GM10847 (cell line): ENCODE measurements around the gene NDUFS6.

Source experiments
- POLR2A ChIP-seq: IDR thresholded peaks from 2 replicates; pipeline ENCODE4 v1.6.1; 2011; ENCODE audit not compliant: insufficient read length; ENCODE audit errors: extremely low read depth

The NDUFS6 gene

GRCh38 chr5:1807451-1808185, 6.4 kb downstream of the NDUFS6 start:
- TF ChIP-seq POLR2A: no peak

- no peak for TF ChIP-seq POLR2A
These were observed 7.2 kb downstream of the NDUFS6 start for GRCh38 chr5:1808439-1808838.

DNA sequence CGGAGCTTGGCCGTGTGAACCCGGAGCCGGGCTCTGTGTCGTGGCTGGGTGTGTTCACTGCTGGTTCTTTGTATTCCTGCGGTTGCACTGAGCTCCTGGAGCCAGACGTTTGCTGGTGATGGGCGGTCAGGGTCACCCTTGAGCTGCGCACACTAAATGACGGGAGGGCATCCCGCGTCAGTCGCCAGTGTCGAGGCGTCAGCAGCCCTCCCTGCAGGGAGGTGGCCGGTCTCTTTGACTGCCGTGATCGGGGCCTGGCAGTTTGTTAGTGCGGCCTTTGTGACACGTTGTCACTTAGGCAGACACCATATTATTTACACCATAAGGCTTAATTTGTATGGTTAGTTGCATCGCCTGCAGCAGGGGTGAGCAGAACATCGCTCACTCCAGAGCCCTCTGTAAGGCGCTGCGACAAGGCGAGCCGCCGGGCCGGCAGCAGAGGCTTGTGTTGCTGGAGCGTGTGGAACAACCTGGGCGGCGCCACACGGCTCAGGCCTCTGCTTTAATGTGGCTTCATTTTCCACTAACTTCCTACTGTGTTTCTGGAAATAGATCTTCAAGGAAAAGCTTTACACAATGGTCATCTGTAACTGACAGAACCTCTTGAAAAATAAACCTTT, 8.3 kb downstream of the NDUFS6 start:
- TF ChIP-seq POLR2A: no peak

DNA sequence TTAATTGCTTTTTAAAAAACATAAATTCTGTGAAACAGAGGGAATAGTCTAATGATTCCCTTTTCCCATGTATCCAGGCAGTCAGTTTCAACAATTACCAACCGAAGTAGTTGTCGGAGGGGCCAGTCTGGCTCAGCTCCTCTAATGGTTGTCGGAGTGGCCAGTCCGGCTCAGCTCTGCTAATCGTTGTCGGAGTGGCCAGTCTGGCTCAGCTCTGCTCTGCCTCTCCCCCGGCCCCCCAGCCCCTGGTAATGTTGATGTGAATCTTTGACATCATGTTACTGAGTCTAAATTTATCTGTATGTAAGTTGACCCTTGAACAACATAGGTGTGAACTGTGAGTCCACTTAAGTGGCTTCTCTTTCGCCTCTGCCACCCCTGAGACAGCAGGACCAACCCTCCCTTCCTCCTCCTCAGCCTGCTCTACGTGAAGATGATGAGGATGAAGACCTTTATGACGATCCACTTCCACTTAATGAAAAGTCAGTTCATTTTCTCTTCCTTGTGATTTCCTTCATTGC, 9.4 kb downstream of the NDUFS6 start:
- TF ChIP-seq POLR2A: no peak

- TF ChIP-seq POLR2A: no peak
These were observed 13.2 kb downstream of the NDUFS6 start for GRCh38 chr5:1814183-1815020.

DNA sequence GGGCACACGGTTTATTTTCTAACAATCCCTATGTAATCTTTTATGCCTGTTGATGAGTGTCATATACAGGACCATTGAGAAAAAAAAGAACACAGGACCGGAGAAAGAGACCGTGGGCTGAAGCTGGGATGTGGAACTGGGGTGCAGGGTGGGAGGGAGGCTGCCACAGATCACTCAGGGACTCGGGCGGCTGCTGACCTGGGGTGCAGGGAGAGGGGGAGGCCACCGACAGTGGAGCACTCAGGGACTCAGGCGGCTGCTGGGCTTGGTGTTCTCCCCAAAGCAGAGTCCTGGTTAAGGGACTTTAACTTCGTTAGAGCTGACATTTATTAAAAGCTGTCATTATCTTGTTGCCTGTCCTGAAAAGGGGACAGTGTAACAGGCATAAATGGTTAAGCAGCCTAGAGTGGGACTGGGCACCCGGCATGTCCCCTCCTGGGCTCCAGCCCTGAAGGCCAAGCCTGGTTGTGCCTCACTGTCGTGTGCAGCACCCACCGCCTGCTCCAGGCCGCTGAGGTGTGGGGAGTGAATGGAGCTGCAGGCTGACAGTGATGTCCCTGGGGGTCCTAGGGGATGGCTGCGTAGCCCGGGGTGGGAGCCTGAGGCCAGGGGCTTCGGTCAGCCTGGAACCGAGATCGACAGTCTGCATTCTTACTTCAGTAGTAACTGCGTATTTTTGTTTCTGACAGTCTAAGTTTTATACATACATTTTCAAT, 14.0 kb downstream of the NDUFS6 start:
- TF ChIP-seq POLR2A: no peak

GRCh38 chr5:1815881-1816292, 14.7 kb downstream of the NDUFS6 start:
- TF ChIP-seq POLR2A: no peak

DNA sequence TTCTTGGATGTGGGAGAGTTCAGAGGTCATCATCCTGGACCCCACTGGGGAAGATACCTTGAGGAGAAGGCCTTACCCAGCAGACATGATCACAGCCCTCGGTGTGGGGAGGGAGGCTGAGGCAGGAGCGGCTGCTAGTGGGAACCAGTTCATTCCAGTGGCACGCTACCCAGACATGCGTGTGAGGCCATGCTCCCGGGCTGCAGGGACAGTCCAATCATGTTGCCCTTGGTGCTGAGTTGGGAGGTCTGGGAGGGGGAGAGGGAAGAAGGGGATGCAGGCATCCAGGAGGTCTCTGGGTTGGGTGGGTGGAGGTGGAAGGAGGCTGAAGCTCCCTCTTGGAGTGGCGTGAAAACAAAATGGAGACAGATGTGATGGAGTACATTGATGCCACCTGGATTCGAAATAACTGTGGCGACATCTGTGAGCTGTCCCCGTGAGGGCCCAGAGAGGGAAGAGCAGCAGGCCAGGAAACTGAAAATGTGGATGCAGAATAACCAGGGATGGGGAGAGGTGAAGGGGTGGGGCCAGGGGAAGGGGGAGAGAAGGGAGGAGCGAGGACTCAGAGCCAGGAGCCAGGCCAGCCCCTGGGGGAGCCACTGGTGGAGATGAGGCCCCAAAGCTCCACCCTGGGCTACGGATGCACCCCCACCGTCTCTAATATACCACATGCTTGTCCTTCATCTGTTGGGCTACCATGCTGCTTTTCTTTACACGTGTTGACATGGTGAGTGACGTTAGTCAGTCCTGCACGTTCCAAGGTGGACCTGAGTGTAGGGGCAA, 16.2 kb downstream of the NDUFS6 start:
- TF ChIP-seq POLR2A: no peak

DNA sequence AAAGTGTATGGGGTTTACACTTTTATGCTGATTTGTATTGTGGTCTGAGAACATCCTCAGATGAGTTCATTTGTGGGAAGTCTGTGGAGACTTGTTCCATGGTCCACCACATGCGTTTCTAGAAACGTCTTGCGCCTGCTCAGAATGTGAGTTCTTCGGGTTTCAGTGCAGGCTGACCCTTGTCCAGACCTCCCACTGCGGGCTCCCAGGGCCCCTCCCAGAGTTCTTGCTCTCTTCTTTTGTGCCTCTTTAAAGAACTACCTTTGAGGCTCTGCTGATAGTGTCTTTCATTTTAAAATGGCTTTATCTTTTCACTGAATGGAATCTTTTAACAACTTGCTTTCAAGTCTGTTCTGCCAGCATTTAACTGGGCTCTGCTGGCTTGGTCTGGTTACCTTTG, 17.6 kb downstream of the NDUFS6 start:
- no peak for TF ChIP-seq POLR2A

GRCh38 chr5:1819458-1819857, 18.3 kb downstream of the NDUFS6 start:
- no peak for TF ChIP-seq POLR2A

DNA sequence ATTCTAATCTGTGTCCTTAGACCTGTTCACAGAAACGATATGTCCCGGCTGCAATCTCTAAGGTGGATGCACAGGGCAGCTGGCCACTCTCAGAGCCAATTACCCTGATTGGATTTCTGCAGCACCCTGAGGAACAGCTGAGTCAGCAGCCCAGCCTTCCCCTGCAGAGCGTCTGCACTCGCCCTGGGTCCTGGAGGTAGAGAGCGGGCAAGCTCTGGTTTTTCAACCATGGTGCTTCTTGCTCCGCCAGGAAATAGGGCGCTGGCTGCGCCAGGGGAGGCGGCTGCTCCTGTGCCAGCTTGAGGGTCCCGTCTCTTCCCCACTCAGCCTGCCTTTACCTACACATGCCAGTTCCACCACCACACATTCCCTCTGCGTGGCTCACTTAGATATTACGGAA, 19.2 kb downstream of the NDUFS6 start:
- TF ChIP-seq POLR2A: no peak

DNA sequence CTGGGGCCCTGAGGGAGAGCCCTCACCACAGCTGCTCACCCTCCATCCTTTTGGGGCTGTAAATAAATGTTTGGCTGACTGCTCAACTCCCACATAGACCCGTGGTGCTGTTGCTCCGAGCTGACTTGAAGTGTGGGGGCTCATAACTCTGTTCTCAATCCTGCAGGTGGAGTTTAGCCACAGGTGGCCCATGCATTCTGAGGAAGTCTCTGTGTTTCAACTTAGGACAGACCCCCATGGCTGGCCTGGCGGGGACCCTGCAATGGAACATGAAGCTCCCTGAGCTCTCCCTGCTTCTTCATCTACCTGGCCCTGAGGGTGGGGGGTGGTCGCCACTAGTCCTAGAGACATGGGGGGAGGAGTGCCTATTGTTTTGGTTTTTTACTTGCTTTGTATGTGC, 19.7 kb downstream of the NDUFS6 start:
- TF ChIP-seq POLR2A: no peak

DNA sequence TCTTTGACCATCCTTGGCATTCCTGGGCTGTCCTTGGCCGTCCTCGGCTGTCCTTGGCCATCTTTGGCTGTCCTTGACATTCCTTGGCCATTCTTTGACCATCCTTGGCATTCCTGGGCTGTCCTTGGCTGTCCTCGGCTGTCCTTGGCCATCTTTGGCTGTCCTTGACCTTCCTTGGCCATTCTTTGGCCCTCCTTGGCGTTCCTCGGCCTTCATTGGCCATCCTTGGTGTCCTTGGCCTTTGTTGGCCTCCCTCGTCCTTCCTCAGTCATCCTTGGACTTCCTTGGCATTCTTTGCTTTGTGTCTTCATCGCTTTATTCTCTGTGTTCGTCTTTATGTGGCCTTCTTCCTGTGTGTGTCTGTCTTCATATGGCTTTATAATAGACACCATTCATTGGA, 20.7 kb downstream of the NDUFS6 start:
- no peak for TF ChIP-seq POLR2A

DNA sequence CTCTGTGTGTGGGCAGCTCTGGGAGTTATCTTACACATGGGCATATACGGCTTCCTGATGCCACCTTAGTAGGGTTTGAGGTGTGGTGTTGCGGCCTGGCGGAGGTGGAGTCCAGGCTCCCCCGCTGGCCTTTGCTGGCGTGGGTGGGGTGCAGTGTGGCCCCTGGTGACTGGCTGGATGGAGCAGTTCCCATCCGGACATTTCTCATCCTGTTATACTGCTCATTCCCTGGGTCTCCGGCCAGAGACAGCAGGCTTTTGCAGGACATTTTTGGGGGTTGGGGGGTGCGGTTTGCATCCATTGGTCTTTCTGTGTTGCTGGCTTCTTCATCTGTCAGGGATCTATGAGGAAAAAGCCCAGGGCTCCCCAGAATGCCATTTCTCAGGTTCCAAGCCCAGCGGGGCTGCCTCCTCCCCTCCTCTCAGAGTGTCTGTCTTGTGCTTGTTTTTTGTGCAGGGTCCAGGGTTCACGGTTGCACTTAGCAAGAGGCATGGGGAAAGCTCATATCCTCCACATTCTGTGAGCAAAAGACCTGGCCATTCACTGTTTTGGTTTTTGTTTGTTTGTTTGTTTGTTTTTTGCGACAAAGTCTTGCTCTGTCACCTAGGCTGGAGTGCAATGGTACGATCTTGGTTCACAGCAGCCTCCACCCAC, 22.3 kb downstream of the NDUFS6 start:
- TF ChIP-seq POLR2A: no peak
